OCI-LY7 (cell line): ENCODE measurements around the gene KCNMA1. TPM values are rescaled to one million over a fixed set of nuclear protein-coding genes. Genes with fewer than 3 reads are reported as not detected.
"Not testable (repeated sequence)": the region's sequence is repeated elsewhere in the genome, so short reads cannot be mapped to it uniquely, and the experiment has no call there.

ENCODE experiments used
- BruUV-seq: library from RNA; stranded (reverse); fragments of 400-500 nt; replicated peaks from 2 replicates; lab custom pipeline; 2021; lab: Mats Ljungman, UMichigan
- CTCF ChIA-PET: fragments of 300-600 bp; sonication (Branson Sonifier 250); formaldehyde crosslinking; loops from one replicate; lab custom pipeline; 2022; ENCODE audit warnings: antibody characterized with exemption; ENCODE audit not compliant: unreplicated experiment; lab: Charles Lee
- POLR2A ChIA-PET: fragments of 300-600 bp; sonication (Branson Sonifier 250); formaldehyde crosslinking; loops from one replicate; lab custom pipeline; 2022; ENCODE audit warnings: antibody characterized with exemption; lab: Charles Lee
- DNase-seq: peaks from one replicate; pipeline ENCODE4 v3.0.0-alpha.2; 2015; ENCODE audit warnings: low spot score
- H2AFZ ChIP-seq: fragments of 200-600 bp; sonication (generic), shearing (Covaris generic); 2 replicates; pipeline ENCODE4 v1.6.1; 2014; ENCODE audit warnings: mild to moderate bottlenecking, antibody characterized with exemption, low read length, moderate library complexity
- H3K27ac ChIP-seq: fragments of 200-600 bp; sonication (generic); 2 replicates; pipeline ENCODE4 v1.5.1; 2014; ENCODE audit warnings: mixed run types, low read depth, mild to moderate bottlenecking, moderate library complexity, low read length, inconsistent platforms; ENCODE audit not compliant: poor library complexity, severe bottlenecking
- H3K36me3 ChIP-seq: fragments of 200-600 bp; sonication (generic); 2 replicates; pipeline ENCODE4 v1.6.1; 2014; ENCODE audit warnings: mild to moderate bottlenecking, antibody characterized with exemption, low read length, moderate library complexity, mixed read lengths; ENCODE audit not compliant: insufficient read depth
- H3K4me1 ChIP-seq: fragments of 200-600 bp; sonication (generic); 2 replicates; pipeline ENCODE4 v1.5.1; 2014; ENCODE audit warnings: mild to moderate bottlenecking, low read length; ENCODE audit not compliant: insufficient read depth, poor library complexity, severe bottlenecking
- H3K4me2 ChIP-seq: fragments of 200-600 bp; sonication (generic); 2 replicates; pipeline ENCODE4 v1.6.1; 2014; ENCODE audit warnings: mild to moderate bottlenecking, low read length
- H3K4me3 ChIP-seq: fragments of 200-600 bp; sonication (generic); 2 replicates; pipeline ENCODE4 v1.5.1; 2014; ENCODE audit warnings: mild to moderate bottlenecking, low read depth, low read length; ENCODE audit not compliant: poor library complexity, severe bottlenecking
- H3K79me2 ChIP-seq: fragments of 200-600 bp; sonication (generic); 2 replicates; pipeline ENCODE4 v1.6.1; 2016; ENCODE audit warnings: low read depth, mild to moderate bottlenecking, low read length, moderate library complexity, mixed read lengths; ENCODE audit not compliant: insufficient read depth
- H3K9me2 ChIP-seq: fragments of 200-600 bp; sonication (generic); 2 replicates; pipeline ENCODE4 v1.6.1; 2016; ENCODE audit warnings: mild to moderate bottlenecking, low read length, mixed read lengths; ENCODE audit not compliant: insufficient read depth
- H3K9me3 ChIP-seq: fragments of 200-600 bp; sonication (generic); 2 replicates; pipeline ENCODE4 v1.6.1; 2014; ENCODE audit warnings: mild to moderate bottlenecking, mixed run types, low read length, mixed read lengths
- H4K20me1 ChIP-seq: fragments of 200-600 bp; sonication (generic); 2 replicates; pipeline ENCODE4 v1.6.1; 2014; ENCODE audit warnings: mild to moderate bottlenecking, antibody characterized with exemption, low read length, moderate library complexity, mixed read lengths; ENCODE audit not compliant: insufficient read depth
- CTCF ChIP-seq: fragments of 200-600 bp; sonication (generic); conservative IDR thresholded peaks from 2 replicates; pipeline ENCODE4 v1.5.1; 2014; ENCODE audit warnings: mild to moderate bottlenecking, antibody characterized with exemption, low read length, moderate library complexity, mixed read lengths
- EZH2phosphoT487 ChIP-seq: fragments of 200-600 bp; sonication (generic); IDR thresholded peaks from 2 replicates; pipeline ENCODE4 v1.6.1; 2018; ENCODE audit warnings: low read depth, borderline replicate concordance, mild to moderate bottlenecking, mixed run types, antibody characterized with exemption, low read length, moderate library complexity, mixed read lengths
- intact Hi-C: fragments of 100-400 bp; cut with micrococcal nuclease; formaldehyde crosslinking; loops from one replicate; pipeline ENCODE4 v1.10.0; 2022; ENCODE audit not compliant: unreplicated experiment
- total RNA-seq, 2 experiments: library from RNA; depleted of rRNA in 1 of 2; stranded (reverse); fragments of >200 nt in 1 of 2; shearing (Covaris generic) in 1 of 2; gene quantifications; 2 replicates each; pipeline ENCODE4 v1.2.3, GENCODE V29; 2014 to 2022

The KCNMA1 gene
- total RNA-seq, 2 experiments from 2014 or later = not detected

GRCh38 chr10:77591238-77591880 lies 46.2 kb downstream of the KCNMA1 start:
- Histone ChIP-seq H3K36me3 (no peaks in the 10 kb centered on the region), H3K9me3 (no peaks in the 10 kb centered on the region), H4K20me1 (no peaks in the 10 kb centered on the region), H3K9me2 (no peaks in the 10 kb centered on the region), H3K79me2 (no peaks in the 10 kb centered on the region), H2AFZ (no peak overlapping the region), H3K4me3 (no peak overlapping the region), H3K27ac (no peak overlapping the region), H3K4me2 (no peak overlapping the region), H3K4me1 (no peaks in the 10 kb centered on the region)
- BruUV-seq = no TSS peak
- no peak for DNase-seq
- ChIA-PET CTCF (no interaction called here), POLR2A (no interaction called here)
- intact Hi-C loops = no loop called here
- TF ChIP-seq CTCF (no peak), EZH2phosphoT487 (no peak)

- no peak for DNase-seq
- CTCF ChIA-PET = no interaction called here
- no peaks in the 10 kb centered on the region for H3K36me3 ChIP-seq
- POLR2A ChIA-PET = no interaction called here
- no peaks in the 10 kb centered on the region for H3K9me2 ChIP-seq
- H3K9me3 ChIP-seq = no peaks in the 10 kb centered on the region
- no TSS peak for BruUV-seq
- no peak overlapping the region for H3K4me3 ChIP-seq
- H3K4me1 ChIP-seq = no peaks in the 10 kb centered on the region
- TF ChIP-seq EZH2phosphoT487 (no peak), CTCF (no peak)
- H3K4me2 ChIP-seq = no peak overlapping the region
- no peaks in the 10 kb centered on the region for H4K20me1 ChIP-seq
- no peak overlapping the region for H3K27ac ChIP-seq
- intact Hi-C loops = no loop called here
- no peak overlapping the region for H2AFZ ChIP-seq
- H3K79me2 ChIP-seq = no peaks in the 10 kb centered on the region
These were observed 47.0 kb downstream of the KCNMA1 start for GRCh38 chr10:77590344-77591237.

GRCh38 chr10:77589703-77590102 lies 47.9 kb downstream of the KCNMA1 start:
- H3K79me2 ChIP-seq, H4K20me1 ChIP-seq, H3K4me3 ChIP-seq, H3K36me3 ChIP-seq, CTCF ChIA-PET, H3K4me2 ChIP-seq, H3K27ac ChIP-seq, H3K4me1 ChIP-seq, BruUV-seq, DNase-seq, intact Hi-C loops, H2AFZ ChIP-seq, POLR2A ChIA-PET, H3K9me3 ChIP-seq, H3K9me2 ChIP-seq: not testable (repeated sequence)
